Skin epidermis (tissue), 12 donors: ENCODE data around the gene JPH3.

ENCODE experiments used
- H3K27ac ChIP-seq, 21 experiments: fragments of 200-600 bp; sonication (generic) in 11 of 21; one replicate each; pipeline ENCODE4 v1.5.0; 2020; ENCODE audit warnings: mild to moderate bottlenecking in 3 of 21, inconsistent platforms in 2 of 21, moderate library complexity in 2 of 21
- H3K4me3 ChIP-seq, 7 experiments: fragments of 200-600 bp; sonication (generic) in 2 of 7; one replicate each; pipeline ENCODE4 v1.5.0; 2020; ENCODE audit warnings: inconsistent platforms in 2 of 7, mild to moderate bottlenecking in 2 of 7, moderate library complexity in 1 of 7

Gene JPH3

DNA sequence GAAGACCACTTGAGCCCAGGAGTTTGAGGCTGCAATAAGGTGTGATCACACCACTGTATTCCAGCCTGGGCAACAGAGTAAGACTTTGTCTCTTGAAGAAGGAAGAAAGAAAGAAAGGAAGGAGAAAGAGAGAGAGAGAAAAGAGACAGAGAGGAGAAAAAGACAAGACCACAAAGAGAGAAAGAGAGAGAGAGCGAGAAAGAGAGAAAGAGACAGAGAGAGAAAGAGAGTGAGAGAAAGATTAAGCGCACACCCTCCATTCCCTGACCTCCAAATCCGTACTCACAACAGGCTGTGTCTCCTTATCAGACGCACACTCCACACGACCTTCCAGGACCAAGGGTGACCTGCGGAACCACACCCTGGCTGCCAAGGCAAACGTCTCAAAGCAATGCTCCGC is 143.9 kb downstream of the JPH3 start:
- Histone ChIP-seq H3K27ac (no peak overlapping the region), H3K4me3 (no peak overlapping the region)
